Measurements from ENCODE around the gene CENPF. TPM values are rescaled to one million over a fixed set of nuclear protein-coding genes. Genes with fewer than 3 reads are reported as not detected.

The CENPF gene
- total RNA-seq, 4 donors from 2014 or later, result 5.0 to 7.8 (median 5.9) TPM

DNA sequence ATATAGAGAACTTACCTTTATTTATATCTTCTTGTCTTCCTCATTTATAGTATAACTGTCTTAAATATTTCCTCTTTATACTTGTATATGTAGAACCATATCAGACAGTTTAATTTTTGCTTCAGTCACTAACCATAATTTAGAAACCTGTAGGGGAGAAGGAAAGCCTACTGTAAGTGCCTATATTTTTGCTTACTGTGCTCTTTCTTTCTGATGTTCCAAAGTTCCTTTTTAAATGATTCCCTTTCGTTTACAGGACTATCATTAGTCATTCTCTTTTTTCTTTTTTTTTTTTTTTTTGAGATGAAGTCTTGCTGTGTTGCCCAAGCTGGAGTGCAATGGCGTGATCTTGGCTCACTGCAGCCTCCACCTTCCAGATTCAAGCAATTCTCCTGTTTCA lies 109.7 kb downstream of the CENPF start:
- DNase-seq (ENCODE audit: low spot score in 2 of 2), result no peak
- H3K9me3 ChIP-seq, result no peaks in the 10 kb centered on the region
- WGBS, result 74% methylated on average over 2 of the region's 2 CpGs

More for the DNA sequence above, 109.7 kb downstream of the CENPF start:
- Histone ChIP-seq H3K4me3 (no peak overlapping the region), H3K36me3 (no peaks in the 10 kb centered on the region), H3K4me1 (no peaks in the 10 kb centered on the region), H3K27me3 (no peaks in the 10 kb centered on the region), H3K27ac (no peak overlapping the region)
- TF ChIP-seq POLR2AphosphoS5 (IDR thresholded peaks at IDR 0.05) (no peak), POLR2A (IDR thresholded peaks at IDR 0.05) (no peak), CTCF (IDR thresholded peaks at IDR 0.05) (no peak), EP300 (IDR thresholded peaks at IDR 0.05) (no peak)

Other genes starting within 250 kb of the CENPF start
- 100 to 1,000 TPM in 2 of 4 donors, 10 to 100 TPM in 2; 67.9 to 159 (median 96.4) TPM for gene PTPN14, start 51.6 kb upstream of the CENPF start, total RNA-seq

Measured in suprapubic skin (tissue), 4 donors.